ENCODE measurements around the gene IMMP2L.

- TF ChIP-seq EZH2 (IDR thresholded peaks at IDR 0.05) = no peak
- TF ChIP-seq, protein P1, sequence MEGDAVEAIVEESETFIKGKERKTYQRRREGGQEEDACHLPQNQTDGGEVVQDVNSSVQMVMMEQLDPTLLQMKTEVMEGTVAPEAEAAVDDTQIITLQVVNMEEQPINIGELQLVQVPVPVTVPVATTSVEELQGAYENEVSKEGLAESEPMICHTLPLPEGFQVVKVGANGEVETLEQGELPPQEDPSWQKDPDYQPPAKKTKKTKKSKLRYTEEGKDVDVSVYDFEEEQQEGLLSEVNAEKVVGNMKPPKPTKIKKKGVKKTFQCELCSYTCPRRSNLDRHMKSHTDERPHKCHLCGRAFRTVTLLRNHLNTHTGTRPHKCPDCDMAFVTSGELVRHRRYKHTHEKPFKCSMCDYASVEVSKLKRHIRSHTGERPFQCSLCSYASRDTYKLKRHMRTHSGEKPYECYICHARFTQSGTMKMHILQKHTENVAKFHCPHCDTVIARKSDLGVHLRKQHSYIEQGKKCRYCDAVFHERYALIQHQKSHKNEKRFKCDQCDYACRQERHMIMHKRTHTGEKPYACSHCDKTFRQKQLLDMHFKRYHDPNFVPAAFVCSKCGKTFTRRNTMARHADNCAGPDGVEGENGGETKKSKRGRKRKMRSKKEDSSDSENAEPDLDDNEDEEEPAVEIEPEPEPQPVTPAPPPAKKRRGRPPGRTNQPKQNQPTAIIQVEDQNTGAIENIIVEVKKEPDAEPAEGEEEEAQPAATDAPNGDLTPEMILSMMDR (IDR thresholded peaks at IDR 0.05) = no peak
- TF ChIP-seq EZH2phosphoT487 (IDR thresholded peaks at IDR 0.05) = no peak
Measured at GRCh38 chr7:111510584-111511378, 51.5 kb downstream of the IMMP2L start.
